ENCODE results near the gene ANKH. TPM values are rescaled to one million over a fixed set of nuclear protein-coding genes. Genes with fewer than 3 reads are reported as not detected.

The ANKH gene
- total RNA-seq, 6 donors from 2014 or later: 17.2 to 66.7 (median 24.5) TPM

DNA sequence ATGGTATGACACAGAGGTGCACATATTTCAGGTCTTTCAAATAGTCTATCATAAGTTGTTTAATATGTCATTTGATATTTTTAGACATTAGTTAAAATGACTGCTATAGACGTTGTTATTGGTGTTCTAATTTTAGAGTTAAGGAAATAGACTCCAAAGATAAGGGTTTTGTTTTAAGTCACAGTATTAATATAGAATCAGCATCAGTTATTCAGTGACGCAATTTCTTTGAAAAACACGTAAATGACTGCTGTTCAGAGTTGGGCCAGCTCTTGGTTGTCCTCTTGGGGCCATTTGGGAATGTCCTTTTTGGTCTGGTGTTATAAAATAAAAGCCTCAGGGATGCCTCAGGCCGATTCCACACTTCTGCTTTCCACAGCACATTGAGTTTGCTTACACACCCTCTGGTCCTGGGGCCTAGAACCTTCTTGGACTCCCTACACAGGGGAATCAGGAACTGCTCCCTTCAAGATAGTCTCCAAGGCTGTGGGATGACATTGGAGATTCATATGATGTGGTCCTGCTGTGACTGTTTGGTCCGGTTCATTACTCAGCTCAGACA lies 192.7 kb downstream of the ANKH start:
- Histone ChIP-seq H3K9me3 (no peaks in the 10 kb centered on the region), H3K4me3 (no peak overlapping the region), H3K27ac (no peak overlapping the region), H3K36me3 (peaks cover 16 to 56% (median 23%) of the 10 kb centered on the region in 4 donors), H3K4me1 (peaks cover 16 to 24% (median 20%) of the 10 kb centered on the region in 4 donors), H3K27me3 (no peaks in the 10 kb centered on the region)
- DNase-seq (no peak), ATAC-seq (ENCODE audit: low FRiP score in 2 of 2) (no peak)
- 72 to 78% methylated on average over 5 of the region's 5 CpGs for WGBS, 2 donors
- no peak for TF ChIP-seq POLR2A (IDR thresholded peaks at IDR 0.05)
- no peak for TF ChIP-seq CTCF (IDR thresholded peaks at IDR 0.05)
- no peak for TF ChIP-seq EP300 (IDR thresholded peaks at IDR 0.05)
- TF ChIP-seq POLR2AphosphoS5 (IDR thresholded peaks at IDR 0.05): no peak

DNA sequence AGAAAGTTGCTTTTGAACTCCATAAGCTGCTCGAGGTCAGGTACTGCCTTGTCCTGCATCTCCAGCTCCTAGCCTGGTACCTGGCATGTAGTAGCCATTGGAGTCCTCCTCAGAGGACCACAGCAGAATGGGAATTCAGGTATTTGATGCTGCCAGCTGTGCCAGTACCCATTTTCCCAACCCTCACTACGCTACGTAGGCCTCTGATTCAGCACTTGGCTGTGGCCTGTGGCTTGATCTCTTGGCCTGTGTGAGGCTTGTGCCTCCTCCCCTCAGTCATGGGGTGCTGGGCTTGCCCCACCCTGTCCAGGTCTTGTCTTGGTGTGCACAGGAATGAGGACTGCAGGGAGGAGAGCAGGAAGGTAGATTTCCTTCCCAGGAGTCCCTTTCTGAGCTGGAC lies 195.3 kb downstream of the ANKH start:
- H3K36me3 ChIP-seq: peaks cover 8 to 31% (median 10%) of the 10 kb centered on the region in 4 donors
- WGBS, 2 donors: 52 to 67% methylated on average over 1 to 3 of the region's 3 CpGs
- DNase-seq (peak in 1 of 2 donors; percentile 38), ATAC-seq (ENCODE audit: low FRiP score in 2 of 2) (peak; percentile 59 to 67)
- no peaks in the 10 kb centered on the region for H3K9me3 ChIP-seq
- TF ChIP-seq POLR2AphosphoS5 (IDR thresholded peaks at IDR 0.05) (no peak), EP300 (IDR thresholded peaks at IDR 0.05) (no peak), CTCF (IDR thresholded peaks at IDR 0.05) (no peak), POLR2A (IDR thresholded peaks at IDR 0.05) (no peak)
- H3K4me1 ChIP-seq: peaks cover 30 to 38% (median 34%) of the 10 kb centered on the region in 4 donors
- H3K4me3 ChIP-seq: no peak overlapping the region
- no peaks in the 10 kb centered on the region for H3K27me3 ChIP-seq
- peak overlapping the region; percentile 12 to 50 (median 43) for H3K27ac ChIP-seq

DNA sequence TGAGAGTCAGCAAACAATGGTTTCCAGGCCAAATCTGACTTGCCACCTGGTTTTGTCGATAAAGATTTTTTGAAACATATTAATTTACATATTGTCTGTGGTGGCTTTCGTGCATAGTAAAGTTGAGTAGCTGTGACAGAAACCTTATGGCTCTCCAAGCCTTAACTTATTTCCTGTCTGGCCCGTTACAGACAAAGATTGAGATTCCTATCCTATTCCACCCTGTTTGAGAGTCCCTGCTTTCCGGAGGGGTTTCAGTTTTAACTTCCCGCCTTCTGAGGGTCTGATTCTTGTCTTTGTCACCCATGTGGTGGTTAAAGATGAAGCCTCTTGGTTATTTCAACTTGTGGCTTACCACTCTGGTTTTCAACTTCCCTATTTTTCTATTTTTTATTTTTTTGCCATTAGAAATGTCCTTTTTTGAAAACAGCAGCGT lies 195.7 kb downstream of the ANKH start:
- no peak for DNase-seq
- Histone ChIP-seq H3K9me3 (no peaks in the 10 kb centered on the region), H3K27me3 (no peaks in the 10 kb centered on the region), H3K4me1 (peaks cover 34 to 42% (median 39%) of the 10 kb centered on the region in 4 donors), H3K4me3 (no peak overlapping the region), H3K27ac (peak overlapping the region; percentile 12 to 50 (median 43)), H3K36me3 (peaks cover 4 to 27% (median 7%) of the 10 kb centered on the region in 4 donors)
- TF ChIP-seq POLR2A (IDR thresholded peaks at IDR 0.05) (no peak), POLR2AphosphoS5 (IDR thresholded peaks at IDR 0.05) (no peak), EP300 (IDR thresholded peaks at IDR 0.05) (no peak), CTCF (IDR thresholded peaks at IDR 0.05) (no peak)
- ATAC-seq (ENCODE audit: low FRiP score in 2 of 2): no peak
- whole genome bisulfite sequencing, 2 donors: 42 to 57% methylated on average over 6 of the region's 6 CpGs

GRCh38 chr5:14674983-14675854 lies 196.4 kb downstream of the ANKH start:
- peaks cover 0 to 20% (median 2%) of the 10 kb centered on the region in 4 donors for H3K36me3 ChIP-seq
- no peak overlapping the region for H3K4me3 ChIP-seq
- no peaks in the 10 kb centered on the region for H3K9me3 ChIP-seq
- H3K4me1 ChIP-seq: peaks cover 38 to 48% (median 44%) of the 10 kb centered on the region in 4 donors
- H3K27ac ChIP-seq: peak overlapping the region in 1 of 4 donors; percentile 50
- 84 to 88% methylated on average over 8 of the region's 8 CpGs for WGBS, 2 donors
- no peak for DNase-seq
- ATAC-seq (ENCODE audit: low FRiP score in 2 of 2): no peak
- no peaks in the 10 kb centered on the region for H3K27me3 ChIP-seq
- TF ChIP-seq POLR2A (IDR thresholded peaks at IDR 0.05) (no peak), EP300 (IDR thresholded peaks at IDR 0.05) (no peak), CTCF (IDR thresholded peaks at IDR 0.05) (no peak), POLR2AphosphoS5 (IDR thresholded peaks at IDR 0.05) (no peak)
